NCI-H748 (cell line): ENCODE measurements around the gene FOXA1.

Experiments
- DNase-seq: peaks from one replicate; lab custom pipeline; 2025; ENCODE audit not compliant: unreplicated experiment; lab: John Stamatoyannopoulos, UW

FOXA1 gene

GRCh38 chr14:37602605-37603453 is 7.8 kb upstream of the FOXA1 start:
- DNase-seq, result no peak

- no peak for DNase-seq
Observed at GRCh38 chr14:37601865-37602264, 6.8 kb upstream of the FOXA1 start.

GRCh38 chr14:37600880-37601741 is 6.1 kb upstream of the FOXA1 start:
- no peak for DNase-seq

GRCh38 chr14:37599507-37600368 is 4.7 kb upstream of the FOXA1 start:
- DNase-seq, result peak; percentile 87

GRCh38 chr14:37598747-37599506 is 3.9 kb upstream of the FOXA1 start:
- peak; percentile 33 for DNase-seq

- DNase-seq, result no peak
Observed at GRCh38 chr14:37597914-37598746, 3.1 kb upstream of the FOXA1 start.

GRCh38 chr14:37597538-37597913 is 2.5 kb upstream of the FOXA1 start:
- DNase-seq, result peak; percentile 32

GRCh38 chr14:37596790-37597472 is 1.9 kb upstream of the FOXA1 start:
- DNase-seq, result peak; percentile 50

GRCh38 chr14:37595809-37596621 is 966 bp upstream of the FOXA1 start:
- DNase-seq, result peak; percentile 99

GRCh38 chr14:37594238-37594970 is 645 bp downstream of the FOXA1 start:
- peak; percentile 93 for DNase-seq

- peak; percentile 40 for DNase-seq
Observed at GRCh38 chr14:37593511-37594237, 1.4 kb downstream of the FOXA1 start.

GRCh38 chr14:37592482-37593408 is 2.3 kb downstream of the FOXA1 start:
- peak; percentile 82 for DNase-seq

- peak; percentile 89 for DNase-seq
Observed at GRCh38 chr14:37591941-37592481, 3.0 kb downstream of the FOXA1 start.

- DNase-seq, result peak; percentile 89
Observed at GRCh38 chr14:37591311-37591940, 3.6 kb downstream of the FOXA1 start.
